HUDEP-2 (cell line): ENCODE data around the gene SSTR4.

Source experiments
- DNase-seq, 76 experiments: peaks; one replicate each; lab custom pipeline; 2025; ENCODE audit not compliant: unreplicated experiment in 76 of 76; lab: John Stamatoyannopoulos, UW

The SSTR4 gene

DNA sequence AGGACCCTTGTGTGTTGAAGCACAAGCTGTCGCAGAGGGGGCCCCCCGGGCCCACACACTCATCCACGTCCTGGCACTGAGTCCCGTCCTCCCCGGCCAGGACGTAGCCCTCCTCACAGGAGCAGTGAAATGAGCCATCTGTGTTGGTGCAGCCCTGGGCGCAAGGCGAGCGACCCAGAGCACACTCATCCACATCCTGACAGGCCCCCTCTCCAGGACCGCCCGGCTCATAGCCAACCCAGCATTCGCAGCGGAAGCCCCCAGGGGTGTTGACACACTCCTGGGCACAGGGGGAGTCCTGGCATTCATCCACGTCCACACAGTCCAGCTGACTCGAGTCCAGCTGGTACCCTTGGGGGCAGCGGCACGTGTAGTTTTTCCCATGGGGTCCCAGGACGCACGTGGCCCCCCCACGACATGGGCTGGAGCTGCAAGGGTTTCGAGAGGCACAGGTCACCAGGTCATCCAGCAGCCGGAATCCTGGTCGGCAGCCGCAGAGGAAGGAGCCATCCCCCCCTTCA, 49.8 kb downstream of the SSTR4 start:
- no peak for DNase-seq

GRCh38 chr20:23085436-23086055, 50.4 kb downstream of the SSTR4 start:
- DNase-seq: no peak

DNA sequence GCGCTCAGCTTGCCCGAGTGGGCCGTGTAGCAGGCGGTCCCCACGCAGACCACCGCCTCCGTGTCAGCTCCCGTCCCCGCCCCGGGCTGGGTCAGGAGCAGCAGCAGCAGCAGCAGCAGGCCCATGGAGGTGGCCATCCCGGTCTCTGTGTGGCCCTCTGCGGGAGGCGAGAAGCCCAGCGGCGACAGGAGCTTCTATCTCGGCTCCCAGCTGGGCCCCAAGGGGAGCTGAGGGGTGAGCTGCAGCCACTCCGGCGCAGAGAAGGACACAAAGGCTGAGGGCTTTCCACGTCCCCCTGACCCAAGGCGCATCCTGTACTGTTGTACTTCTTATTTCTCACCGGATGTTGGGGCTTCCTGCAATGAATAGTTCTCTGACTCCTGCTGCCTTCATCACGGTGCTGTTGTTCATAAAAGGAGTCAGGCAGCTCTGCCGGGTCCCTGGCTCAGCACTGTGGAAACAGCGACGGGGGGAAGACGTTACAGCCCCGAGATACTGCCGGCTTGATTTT, 51.0 kb downstream of the SSTR4 start, which contains the start of gene CD93:
Gene CD93 (minus strand): TSS at position 269 of the 511 bp plus-strand sequence. CDS start 132 bp downstream, at position 137.
- no peak for DNase-seq

- no peak for DNase-seq
Measured at GRCh38 chr20:23086931-23087411, 51.9 kb downstream of the SSTR4 start.

DNA sequence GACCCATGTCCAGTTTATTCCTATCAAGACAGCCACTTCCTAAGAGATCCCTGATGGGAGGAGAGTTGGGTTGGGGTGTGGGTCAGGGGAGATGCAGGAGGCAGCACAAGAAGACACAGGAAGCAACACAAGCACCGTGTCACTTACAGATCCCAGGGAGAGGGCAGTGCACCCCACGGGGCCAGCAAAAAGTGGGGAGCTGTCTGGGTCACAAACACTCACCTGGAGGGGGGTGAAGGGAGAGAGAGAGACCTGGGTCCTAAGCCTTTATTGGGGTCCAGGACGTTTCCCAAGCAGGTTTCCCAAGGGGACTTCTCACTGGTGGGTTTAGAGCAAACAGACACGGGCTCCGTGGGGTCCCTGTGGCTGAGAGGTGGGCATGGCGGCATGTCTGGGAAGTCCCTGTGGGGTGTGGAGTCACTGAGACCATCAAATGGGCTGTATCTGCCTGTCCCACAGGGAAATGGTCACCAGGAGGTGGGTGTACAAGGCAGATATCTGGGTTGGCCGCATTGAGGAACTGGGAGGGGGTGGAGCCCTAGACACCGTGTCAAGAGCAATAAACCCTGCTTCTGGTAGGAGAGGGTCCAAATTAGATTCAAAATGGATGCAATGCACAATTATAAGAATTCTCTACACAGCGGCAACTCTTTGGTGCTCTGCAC, 52.6 kb downstream of the SSTR4 start:
- DNase-seq: peak in 3 of 76 experiments; percentile 11 to 17 (median 12)
